Sigmoid colon (tissue), 7 donors: ENCODE data around the gene CST7. TPM values are rescaled to one million over a fixed set of nuclear protein-coding genes. Genes with fewer than 3 reads are reported as not detected.

ENCODE experiments used
- DNase-seq: peaks from one replicate; pipeline ENCODE4 v3.0.0-alpha.2; 2019
- H3K27ac ChIP-seq, 4 donors: fragments of 200-600 bp; sonication (generic); one replicate each; pipeline ENCODE4 v1.5.1; 2016 to 2019; ENCODE audit warnings: mild to moderate bottlenecking in 1 of 4
- H3K27me3 ChIP-seq, 3 donors: fragments of 200-600 bp; sonication (generic); one replicate each; pipeline ENCODE4 v1.5.1; 2019; ENCODE audit warnings: mild to moderate bottlenecking in 1 of 3
- H3K36me3 ChIP-seq, 4 donors: fragments of 200-600 bp; sonication (generic); one replicate each; pipeline ENCODE4 v1.5.1; 2016 to 2019
- H3K4me1 ChIP-seq, 4 donors: fragments of 200-600 bp; sonication (generic); one replicate each; pipeline ENCODE4 v1.5.1; 2017 to 2019
- H3K4me3 ChIP-seq, 4 donors: fragments of 200-600 bp; sonication (generic); one replicate each; pipeline ENCODE4 v1.5.1; 2017 to 2019; ENCODE audit warnings: mild to moderate bottlenecking in 2 of 4, moderate library complexity in 1 of 4
- H3K9me3 ChIP-seq, 4 donors: fragments of 200-600 bp in 3 of 4; sonication (generic) in 3 of 4; one replicate each; pipeline versions ENCODE4 v1.5.1 to v1.6.1; 2013 to 2019
- CTCF ChIP-seq, 4 experiments: fragments of 450-650 bp in 3 of 4; fragments of 200-600 bp in 1 of 4; IDR thresholded peaks; one replicate each; pipeline ENCODE4 v1.5.1; 2016 to 2019; ENCODE audit warnings: antibody characterized with exemption in 4 of 4, mild to moderate bottlenecking in 3 of 4, moderate library complexity in 2 of 4
- EP300 ChIP-seq, 4 donors: sonication (generic); formaldehyde crosslinking; IDR thresholded peaks; one replicate each; pipeline ENCODE4 v1.6.1; 2017; ENCODE audit warnings: antibody characterized with exemption in 4 of 4
- POLR2A ChIP-seq, 2 donors: fragments of 450-650 bp; IDR thresholded peaks; one replicate each; pipeline ENCODE4 v1.6.1; 2016; ENCODE audit warnings: antibody characterized with exemption in 2 of 2, mild to moderate bottlenecking in 2 of 2, moderate library complexity in 2 of 2
- POLR2AphosphoS5 ChIP-seq, 4 donors: sonication (generic); formaldehyde crosslinking; IDR thresholded peaks; one replicate each; pipeline ENCODE4 v1.6.1; 2017; ENCODE audit warnings: antibody characterized with exemption in 4 of 4
- WGBS, 2 donors: extraction: QIAGEN DNeasy Blood & Tissue Kit; methylation state at CpG; one replicate each; pipeline ENCODE4 v1.1.7; 2013; 5-methylcytosine and 5-hydroxymethylcytosine counted together
- intact Hi-C: fragments of 100-400 bp; cut with DNase I; formaldehyde crosslinking; loops from one replicate; pipeline ENCODE4 v1.15.1; 2023
- polyA plus RNA-seq, 3 donors: library from polyadenylated mRNA; stranded (reverse); fragments of 200-250 nt; gene quantifications; one replicate each; pipeline ENCODE4 v1.2.3, GENCODE V29; 2013
- total RNA-seq, 4 donors: library from RNA; depleted of rRNA; stranded (reverse); fragments of >200 nt; gene quantifications; one replicate each; pipeline ENCODE4 v1.1.0, GENCODE V29; 2016
- donor health status: healthy with polysubstance abuse.
- donor health status: Bipolar disorder and iron deficiency.
- donor health status: healthy.

Gene CST7
- total and polyA plus RNA-seq, 7 donors = 0.66 to 10.4 (median 3.7) TPM; not detected in 1

- Histone ChIP-seq H3K36me3 (no peaks in the 10 kb centered on the region), H3K27ac (no peak overlapping the region), H3K4me1 (peaks cover 0 to 10% (median 3%) of the 10 kb centered on the region in 4 donors), H3K27me3 (no peaks in the 10 kb centered on the region), H3K4me3 (no peak overlapping the region), H3K9me3 (no peaks in the 10 kb centered on the region)
- intact Hi-C loops = loop anchor here (5.0 to 10.0 kb wide), 2 partner anchors 752 to 1030 kb away; no protein-coding TSS in a partner anchor
- WGBS, 2 donors = 74 to 75% methylated on average over 14 of the region's 14 CpGs
- TF ChIP-seq CTCF (IDR thresholded peaks at IDR 0.05) (no peak), POLR2AphosphoS5 (IDR thresholded peaks at IDR 0.05) (no peak), EP300 (IDR thresholded peaks at IDR 0.05) (no peak), POLR2A (IDR thresholded peaks at IDR 0.05) (no peak)
- DNase-seq = no peak
Observed at GRCh38 chr20:24914388-24915241, 34.5 kb upstream of the CST7 start.

GRCh38 chr20:24915440-24915839 is 33.6 kb upstream of the CST7 start:
- H3K9me3 ChIP-seq = no peaks in the 10 kb centered on the region
- intact Hi-C loops = loop anchor here (5.0 to 10.0 kb wide), 2 partner anchors 753 to 1031 kb away; no protein-coding TSS in a partner anchor
- no peak overlapping the region for H3K27ac ChIP-seq
- H3K27me3 ChIP-seq = no peaks in the 10 kb centered on the region
- 92 to 95% methylated on average over 9 of the region's 9 CpGs for WGBS, 2 donors
- no peak for DNase-seq
- no peaks in the 10 kb centered on the region for H3K36me3 ChIP-seq
- peaks cover 0 to 10% (median 3%) of the 10 kb centered on the region in 4 donors for H3K4me1 ChIP-seq
- no peak overlapping the region for H3K4me3 ChIP-seq
- TF ChIP-seq POLR2AphosphoS5 (IDR thresholded peaks at IDR 0.05) = no peak
- TF ChIP-seq EP300 (IDR thresholded peaks at IDR 0.05) = no peak
- TF ChIP-seq CTCF (IDR thresholded peaks at IDR 0.05) = no peak
- no peak for TF ChIP-seq POLR2A (IDR thresholded peaks at IDR 0.05)

- peaks cover 0 to 10% (median 3%) of the 10 kb centered on the region in 4 donors for H3K4me1 ChIP-seq
- H3K9me3 ChIP-seq = no peaks in the 10 kb centered on the region
- no peak for TF ChIP-seq EP300 (IDR thresholded peaks at IDR 0.05)
- TF ChIP-seq POLR2AphosphoS5 (IDR thresholded peaks at IDR 0.05) = no peak
- no peak for TF ChIP-seq POLR2A (IDR thresholded peaks at IDR 0.05)
- no peak for TF ChIP-seq CTCF (IDR thresholded peaks at IDR 0.05)
- H3K4me3 ChIP-seq = no peak overlapping the region
- no peaks in the 10 kb centered on the region for H3K27me3 ChIP-seq
- H3K36me3 ChIP-seq = no peaks in the 10 kb centered on the region
- intact Hi-C loops = loop anchor here (5.0 to 10.0 kb wide), 2 partner anchors 754 to 1031 kb away; no protein-coding TSS in a partner anchor
- no peak overlapping the region for H3K27ac ChIP-seq
- no peak for DNase-seq
- WGBS, 2 donors = 92% methylated on average over 7 of the region's 7 CpGs
Observed at GRCh38 chr20:24915892-24916291, 33.2 kb upstream of the CST7 start.

DNA sequence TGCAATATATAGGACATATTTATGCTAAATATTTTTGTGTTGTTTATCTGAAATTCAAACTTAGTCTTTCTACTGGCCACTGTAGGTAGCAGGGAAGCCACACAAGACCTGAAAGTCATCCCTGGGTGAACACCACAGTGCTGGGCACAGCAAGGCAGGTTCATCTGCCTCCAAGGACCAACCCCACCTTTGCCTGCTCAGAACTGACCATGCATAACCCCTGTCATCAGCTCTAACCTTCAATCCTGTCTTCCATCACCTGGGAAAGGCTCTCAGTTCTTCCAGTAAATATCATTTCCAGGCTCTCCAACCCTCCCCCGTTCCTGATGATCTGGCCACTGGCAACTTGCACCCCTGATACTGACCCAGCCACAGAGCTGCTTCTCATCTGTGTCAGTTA is 32.7 kb upstream of the CST7 start:
- intact Hi-C loops = loop anchor here (5.0 to 10.0 kb wide), 2 partner anchors 754 to 1032 kb away; no protein-coding TSS in a partner anchor
- Histone ChIP-seq H3K36me3 (no peaks in the 10 kb centered on the region), H3K27me3 (no peaks in the 10 kb centered on the region), H3K4me3 (no peak overlapping the region), H3K9me3 (no peaks in the 10 kb centered on the region), H3K4me1 (peaks cover 0 to 10% (median 3%) of the 10 kb centered on the region in 4 donors), H3K27ac (no peak overlapping the region)
- no peak for DNase-seq
- TF ChIP-seq POLR2A (IDR thresholded peaks at IDR 0.05) (no peak), POLR2AphosphoS5 (IDR thresholded peaks at IDR 0.05) (no peak), CTCF (IDR thresholded peaks at IDR 0.05) (no peak), EP300 (IDR thresholded peaks at IDR 0.05) (no peak)
- WGBS, 2 donors = 88 to 90% methylated on average over 1 of the region's 1 CpG
